A204.1 (cell line): Measurements from ENCODE around the gene MAP3K6.

Experiments
- FAIRE-seq: peaks from 2 replicates; lab custom pipeline; 2012; peaks lifted over from hg19 to GRCh38; lab: Jason Lieb, UNC

The MAP3K6 gene

DNA sequence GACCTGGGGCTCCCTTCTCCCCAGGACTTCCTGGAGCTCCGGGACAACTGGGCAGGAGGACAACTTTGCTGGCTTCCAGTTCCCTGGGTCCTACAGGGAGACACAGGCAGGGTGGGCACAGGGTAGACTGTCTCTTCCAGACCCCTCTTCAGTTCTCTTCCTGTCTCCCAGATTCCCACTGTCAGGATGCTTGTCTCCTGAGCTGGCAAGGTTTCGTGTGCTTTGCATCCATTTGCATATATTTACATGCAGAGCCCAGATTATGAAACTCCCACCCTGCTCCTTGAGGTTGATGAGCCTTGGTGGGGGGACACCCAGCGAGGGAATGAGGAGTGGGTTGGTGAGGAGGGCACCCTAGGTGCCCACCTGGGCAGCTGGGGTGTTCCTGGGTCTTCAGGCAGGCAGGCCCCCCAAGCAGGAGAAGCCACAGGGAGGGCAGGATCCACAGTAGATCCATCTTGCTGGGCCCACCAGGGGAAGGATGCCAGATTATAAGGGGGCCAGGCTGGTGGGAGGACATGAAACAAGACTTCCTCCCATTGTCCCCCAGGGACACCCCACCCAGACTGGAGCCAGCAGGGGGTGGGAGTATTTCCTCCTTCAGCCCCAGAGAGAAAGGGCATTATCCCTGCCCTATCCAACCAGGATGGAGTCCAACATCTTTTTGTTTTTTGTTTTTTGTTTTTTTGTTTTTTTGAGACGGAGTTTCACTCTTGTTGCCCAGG lies 7.8 kb upstream of the MAP3K6 start, which contains the start of gene FCN3:
TSS of gene FCN3 (minus strand) at position 463 of the 725 bp plus-strand sequence. CDS start at position 457, 6 bp downstream.
- FAIRE-seq, result no peak

DNA sequence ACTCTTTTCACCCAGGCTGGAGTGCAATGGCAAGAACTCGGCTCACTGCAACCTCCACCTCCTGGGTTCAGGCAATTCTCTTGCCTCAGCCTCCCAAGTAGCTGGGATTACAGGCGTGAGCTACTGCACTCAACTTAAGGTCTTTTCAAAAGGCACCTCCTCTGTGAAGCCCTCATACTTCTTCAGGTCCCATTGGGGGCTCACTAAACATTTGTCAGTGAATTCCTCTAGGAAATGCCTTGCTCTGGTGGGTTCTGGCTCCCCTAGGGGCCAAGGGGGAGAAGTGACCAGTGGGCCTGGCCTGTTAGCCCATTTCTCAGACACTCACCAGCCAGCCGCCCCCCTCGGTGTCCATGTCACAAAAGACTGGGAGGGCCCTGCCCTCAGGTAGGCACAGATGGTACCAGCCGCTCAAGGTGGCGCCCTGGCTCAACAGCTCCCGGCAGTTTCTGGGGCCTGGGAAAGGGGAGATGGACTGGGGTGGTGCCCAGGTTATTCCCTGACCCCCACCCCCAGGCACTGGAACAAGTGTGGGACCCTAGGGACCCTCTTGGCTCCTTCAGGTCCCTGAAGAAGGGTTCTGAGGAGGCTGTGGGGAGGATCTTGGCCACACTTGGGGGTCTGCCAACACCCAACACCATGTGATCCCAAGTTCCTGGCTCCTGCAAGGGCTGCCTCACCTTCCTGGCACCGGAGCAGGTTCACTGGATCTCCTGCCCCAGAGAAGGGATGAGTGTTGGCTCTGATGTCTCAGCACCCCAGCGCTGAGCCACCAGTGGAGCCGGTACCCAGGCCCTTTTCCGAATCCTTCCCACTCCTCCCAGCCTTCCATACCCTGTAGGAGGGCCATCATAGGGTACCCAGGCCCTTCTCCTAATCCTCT lies 6.3 kb upstream of the MAP3K6 start:
- no peak for FAIRE-seq

DNA sequence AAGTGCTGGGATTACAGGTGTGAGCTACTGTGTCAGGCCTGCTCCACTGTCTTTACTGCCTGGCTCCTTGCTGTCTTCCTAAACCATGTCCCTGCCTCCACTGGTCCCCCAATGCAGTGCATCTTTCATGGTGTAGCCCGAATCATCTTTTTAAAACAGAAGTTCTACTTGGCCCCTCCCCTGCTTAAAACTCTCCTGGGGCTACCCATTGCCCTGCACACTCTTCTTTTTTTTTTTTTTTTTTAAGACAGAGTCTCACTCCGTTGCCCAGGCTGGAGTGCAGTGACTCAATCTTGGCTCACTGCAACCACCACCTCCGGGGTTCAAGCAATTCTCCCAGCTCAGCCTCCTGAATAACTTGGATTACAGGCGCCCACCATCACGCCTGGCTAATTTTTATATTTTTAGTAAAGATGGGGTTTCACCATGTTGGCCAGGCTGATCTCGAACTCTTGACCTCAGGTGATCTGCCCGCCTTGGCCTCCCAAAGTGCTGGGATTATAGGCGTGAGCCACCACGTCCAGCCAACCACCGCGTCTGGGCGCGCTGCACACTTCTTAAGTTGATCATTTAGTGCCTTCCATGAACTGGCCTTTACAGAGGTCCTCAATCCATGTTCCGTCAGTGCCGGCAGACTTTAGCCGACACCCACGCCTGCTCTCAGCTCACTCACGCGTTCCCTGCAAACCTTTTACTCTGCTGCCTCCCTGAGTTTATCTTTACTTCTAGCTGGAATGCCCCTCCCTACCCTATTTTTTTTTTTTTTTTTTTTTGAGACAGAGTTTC lies 5.5 kb upstream of the MAP3K6 start:
- no peak for FAIRE-seq

DNA sequence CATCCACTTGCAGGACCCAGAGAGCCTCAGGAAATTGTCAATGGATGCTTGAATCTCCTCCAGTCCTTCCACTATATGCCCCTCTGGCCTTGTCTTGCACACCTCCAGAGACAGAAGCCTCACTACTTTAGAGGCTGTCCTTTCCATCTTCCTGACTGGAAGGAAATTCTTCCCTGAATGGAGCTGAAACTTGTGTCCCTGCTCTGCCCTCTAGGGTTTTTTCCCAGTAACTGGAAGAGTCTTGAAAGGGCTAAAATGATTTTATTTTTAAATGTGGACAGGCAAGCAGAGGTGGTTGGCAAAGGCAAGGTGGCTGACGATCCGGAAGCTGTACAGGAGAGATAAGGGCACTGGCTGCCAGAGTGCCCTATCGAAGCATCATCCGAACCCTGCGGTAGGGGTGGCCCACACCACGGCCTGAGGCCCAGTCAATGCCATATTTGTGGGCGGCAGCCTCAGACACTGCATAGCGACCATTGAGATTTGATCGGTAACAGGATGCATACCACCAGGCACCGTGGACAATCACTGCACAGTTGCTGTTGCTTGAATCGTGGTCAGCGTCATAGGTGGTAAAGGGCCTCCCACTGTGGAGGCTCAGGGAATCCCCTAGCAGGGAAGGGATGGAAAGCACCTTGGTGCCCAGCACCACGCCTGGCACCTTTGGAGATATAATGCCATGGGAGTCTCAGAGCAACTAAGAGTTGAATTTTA lies 2.3 kb upstream of the MAP3K6 start:
- no peak for FAIRE-seq

DNA sequence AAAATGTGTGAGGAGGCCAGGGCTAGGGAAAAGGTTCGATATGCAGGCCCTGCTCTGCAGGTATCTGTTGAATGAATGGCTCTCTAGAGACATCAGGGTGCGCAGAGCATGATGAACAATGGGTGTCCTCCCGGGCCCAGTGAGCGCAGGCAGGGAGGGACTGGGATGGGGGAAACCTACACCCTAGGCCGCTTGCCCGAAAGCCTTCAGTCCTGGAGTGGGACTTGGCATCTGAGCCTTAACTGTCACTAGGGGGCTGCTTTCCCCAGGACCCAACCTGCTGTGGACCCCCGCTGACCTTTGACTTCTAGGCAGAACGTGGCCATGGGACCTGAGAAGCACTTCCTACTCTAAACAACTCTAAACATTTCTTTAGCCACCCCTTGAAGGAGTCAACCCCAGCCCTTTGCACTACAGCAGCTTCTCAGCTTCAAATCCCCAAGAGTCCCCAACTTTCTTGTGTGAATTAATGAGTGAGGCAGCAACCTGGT lies 444 bp upstream of the MAP3K6 start:
- no peak for FAIRE-seq

DNA sequence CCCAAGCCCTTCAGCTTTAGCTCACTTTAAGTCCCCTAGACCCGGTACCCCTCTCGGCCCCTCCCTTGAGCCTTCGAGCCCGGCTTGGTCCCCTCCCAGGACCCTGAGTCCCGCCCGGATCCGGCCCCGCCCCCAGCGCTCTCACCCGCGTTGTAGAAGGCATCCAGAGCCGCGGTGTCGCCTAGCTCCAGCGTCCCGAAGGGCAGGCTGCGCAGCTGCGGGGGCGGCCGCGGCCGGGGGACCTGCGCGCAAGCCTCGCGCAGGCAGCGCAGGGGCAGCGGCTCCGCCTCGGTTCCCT lies 699 bp downstream of the MAP3K6 start:
- no peak for FAIRE-seq

DNA sequence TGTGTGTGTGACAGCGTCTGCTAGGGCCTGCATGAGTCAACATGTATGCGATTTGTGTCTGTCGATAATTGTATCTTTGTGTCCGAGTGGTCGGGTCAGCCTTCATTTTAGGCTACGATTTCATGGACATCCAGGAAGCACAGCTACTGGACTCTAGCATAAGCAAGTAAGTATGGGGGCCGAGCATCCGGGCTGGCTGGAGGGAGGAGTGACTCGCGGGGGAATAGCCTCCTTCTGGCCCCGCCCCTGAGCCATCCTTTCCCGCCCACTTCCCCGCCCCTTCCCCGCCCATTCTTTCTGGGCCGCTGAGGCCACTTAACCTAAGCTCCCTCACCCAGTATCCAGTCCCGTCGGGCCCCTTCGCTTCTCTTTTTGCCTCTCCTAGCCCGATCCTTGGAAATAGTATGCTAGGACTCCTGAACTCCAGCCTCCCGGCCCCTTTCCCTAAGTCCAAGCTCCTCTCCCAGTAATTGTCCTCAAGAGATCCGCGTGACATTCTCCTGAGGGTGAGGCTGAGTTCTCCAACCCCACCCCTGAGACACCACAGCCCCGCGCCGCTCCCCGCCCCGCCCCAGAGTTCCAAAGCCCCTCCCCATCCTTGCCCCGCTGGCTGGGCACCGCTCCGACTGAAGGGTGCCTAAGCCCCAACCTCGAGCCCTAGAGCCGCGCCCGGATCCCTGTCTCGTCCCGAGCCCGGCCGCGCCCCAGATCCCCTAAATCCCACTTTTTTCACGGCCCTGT lies 1.2 kb downstream of the MAP3K6 start:
- no peak for FAIRE-seq

DNA sequence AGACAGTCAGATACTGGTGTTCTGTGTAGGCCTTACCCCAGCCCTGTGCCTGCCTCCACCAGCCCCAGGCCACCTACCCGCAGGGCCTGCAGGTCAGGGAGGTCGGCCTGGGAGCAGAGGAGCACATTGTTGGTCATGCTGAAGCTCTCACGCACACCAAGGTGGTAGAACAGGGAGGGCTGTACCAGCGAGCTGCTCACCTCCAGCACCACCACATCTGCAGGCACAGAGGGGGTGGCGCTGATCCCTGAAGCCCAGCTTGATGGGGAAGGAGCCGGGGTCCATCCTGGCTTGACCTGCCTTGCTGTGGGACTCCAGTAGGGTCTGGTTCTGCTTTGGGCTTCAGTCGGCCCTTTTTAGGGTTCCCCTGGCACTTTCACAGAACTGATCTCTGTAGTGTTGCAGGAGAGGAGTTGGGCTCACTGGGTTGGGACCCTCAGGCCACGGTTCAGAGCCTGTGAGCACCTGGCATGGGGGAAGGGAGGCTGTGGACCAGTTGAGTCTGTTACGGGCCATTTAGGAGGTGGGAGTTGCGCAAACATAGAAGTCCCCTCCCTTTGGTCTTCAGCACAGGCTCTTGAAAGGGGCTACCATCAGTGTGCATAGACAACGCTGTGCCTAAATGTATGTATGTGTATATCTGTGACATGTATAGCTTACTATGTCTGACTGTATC lies 1.9 kb downstream of the MAP3K6 start:
- no peak for FAIRE-seq

DNA sequence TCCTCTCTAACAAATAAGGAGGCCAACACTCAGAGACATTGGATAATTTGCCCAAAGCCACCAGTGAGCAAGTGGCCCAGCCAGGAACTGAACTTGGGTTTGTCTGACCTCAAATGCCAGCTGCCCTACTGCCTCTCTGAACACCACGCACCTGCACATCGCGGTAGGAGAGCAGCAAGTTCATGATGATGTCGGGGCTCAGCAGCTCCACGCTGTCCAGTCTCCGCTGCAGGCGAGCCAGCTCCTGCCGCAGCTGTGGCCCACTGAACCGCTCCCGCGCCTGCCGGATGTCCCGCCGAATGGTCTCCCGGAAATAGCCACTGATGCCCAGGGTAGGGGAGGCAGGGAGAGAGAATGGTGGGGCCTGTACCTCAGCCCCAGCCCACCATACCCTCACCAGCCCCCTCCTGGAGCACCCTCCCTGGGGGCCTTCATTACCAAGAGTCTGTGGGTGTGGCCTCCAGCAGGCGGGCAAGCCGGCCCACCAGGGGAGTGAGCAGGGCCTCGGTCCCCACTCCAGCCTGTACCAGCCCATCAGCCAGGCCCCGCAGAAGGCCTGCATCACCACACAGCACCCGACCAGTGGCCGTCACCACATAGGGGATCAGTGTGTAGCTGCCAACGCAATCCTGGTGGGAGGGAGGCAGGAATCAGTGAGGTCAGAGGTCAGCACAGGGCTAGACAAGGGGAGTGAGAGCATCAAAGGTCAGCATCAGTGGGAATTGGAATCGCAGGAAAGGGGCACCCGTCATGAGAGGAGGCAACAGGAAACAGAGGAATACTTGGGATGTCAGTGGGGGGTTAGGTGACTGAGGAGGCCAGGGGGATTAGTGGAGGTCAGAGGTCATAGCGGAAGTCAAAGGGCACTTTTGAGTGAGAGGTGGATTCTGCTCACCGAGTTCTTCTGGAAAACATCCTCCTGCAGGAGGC lies 2.7 kb downstream of the MAP3K6 start:
- no peak for FAIRE-seq

DNA sequence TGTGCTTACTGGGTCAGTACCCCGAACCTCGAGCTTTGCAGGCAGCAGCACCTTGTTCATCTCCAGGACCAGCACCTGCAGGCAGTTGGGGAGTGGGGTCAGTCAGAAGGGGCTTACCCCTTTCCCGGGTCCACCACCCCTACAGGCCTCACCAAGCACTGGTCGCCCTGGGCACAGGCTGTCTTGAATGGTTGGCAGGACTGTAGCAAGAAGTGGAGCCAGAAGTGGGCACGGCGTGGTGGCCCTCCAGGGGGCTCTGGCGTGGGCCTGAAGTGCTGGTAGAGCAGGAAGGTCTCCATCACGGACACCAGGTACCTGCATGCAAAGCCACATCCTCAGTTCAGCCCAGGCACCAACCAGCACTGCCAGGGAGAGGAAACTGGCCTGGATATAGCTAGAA lies 5.2 kb downstream of the MAP3K6 start:
- no peak for FAIRE-seq

DNA sequence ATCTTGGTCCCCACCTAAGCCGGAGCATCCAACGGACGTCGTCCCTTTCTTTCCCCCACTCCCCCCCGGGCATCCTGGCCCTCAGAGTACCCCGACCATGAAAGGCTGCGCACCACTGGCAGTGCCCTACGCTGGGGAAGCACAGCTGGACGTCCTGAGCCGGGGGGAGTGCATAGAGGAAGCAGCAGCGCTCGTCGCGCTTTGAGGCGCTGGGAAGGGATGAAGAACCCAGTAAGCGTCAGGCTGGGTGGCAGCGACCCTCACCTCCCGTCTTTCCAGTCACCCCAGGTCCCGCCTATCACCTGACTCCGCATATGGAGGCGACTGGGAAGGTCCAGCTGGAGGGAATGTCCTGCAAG lies 5.7 kb downstream of the MAP3K6 start:
- FAIRE-seq, result no peak

DNA sequence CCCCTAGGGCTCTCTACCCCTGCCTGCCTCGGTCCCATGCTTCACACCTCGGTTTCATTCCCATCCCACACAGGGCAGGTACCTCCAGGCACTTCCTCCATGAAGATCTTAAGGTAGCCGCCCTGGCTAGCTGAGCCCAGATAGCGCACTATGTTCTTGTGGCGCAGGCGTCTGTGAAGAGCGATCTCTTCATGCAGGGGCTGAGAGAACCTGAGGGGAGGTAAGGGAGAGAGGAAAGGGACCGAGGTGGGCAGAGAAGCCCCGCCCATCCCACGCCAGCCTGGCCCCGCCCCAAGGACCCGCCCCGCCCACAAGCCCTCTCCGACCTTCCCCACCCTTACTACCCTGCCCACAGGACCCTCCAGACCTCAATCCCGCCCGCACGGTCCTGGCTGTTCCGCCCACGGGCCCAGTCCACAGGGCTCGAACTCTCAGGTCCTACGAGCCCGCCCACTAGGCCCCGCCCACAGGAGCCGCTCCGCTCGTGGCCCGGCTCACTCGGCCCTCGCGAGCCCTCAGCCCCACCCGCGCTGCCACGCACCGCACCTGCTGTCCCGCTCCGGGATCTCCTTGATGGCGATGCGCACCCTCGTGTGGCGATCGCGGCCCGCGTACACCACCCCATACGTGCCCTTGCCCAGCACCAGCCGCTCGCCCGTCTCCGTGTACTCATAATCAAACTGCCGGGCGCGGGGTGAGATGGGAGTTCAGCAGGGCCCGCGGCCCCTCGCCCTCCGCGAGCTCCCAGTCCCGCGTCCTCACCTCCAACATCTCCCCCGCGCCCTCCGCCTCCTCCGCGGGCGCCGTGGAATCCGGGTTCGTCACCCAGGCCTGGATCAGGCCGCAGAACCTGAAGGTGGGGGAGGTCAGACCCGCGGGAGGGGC lies 6.4 kb downstream of the MAP3K6 start:
- no peak for FAIRE-seq

DNA sequence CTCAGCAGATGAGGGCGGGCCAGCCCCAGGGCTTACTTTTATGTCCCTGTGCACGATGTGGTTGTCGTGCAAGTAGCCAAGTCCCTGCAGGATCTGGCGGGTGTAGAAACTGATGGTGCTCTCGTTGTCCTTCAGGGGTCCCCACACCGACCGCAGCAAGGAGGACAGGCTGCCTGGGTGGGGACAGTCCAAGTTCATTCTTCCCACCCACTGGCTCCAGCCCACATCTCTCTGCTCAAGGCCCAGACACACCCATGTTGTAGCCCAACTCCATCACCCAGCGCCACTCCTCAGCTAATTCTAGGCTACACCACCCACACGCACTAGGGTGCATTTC lies 7.0 kb downstream of the MAP3K6 start:
- no peak for FAIRE-seq

DNA sequence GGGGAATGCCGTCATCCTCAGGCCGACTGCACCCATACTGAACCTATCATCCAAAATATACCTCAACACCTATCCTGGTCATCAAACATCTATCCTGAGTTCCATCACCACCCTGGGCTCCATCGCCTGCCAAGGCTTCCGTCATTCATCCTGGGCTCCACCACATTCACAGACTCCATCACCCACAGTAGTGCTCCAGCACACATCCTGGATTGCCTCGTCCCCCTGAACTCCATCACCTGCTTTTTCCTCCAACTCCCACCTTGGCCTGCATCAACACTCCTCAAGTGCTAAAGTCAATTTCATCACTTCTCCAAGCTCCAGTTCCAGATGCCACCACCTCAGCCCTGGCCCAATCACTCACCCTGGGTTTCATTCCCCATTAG lies 7.8 kb downstream of the MAP3K6 start:
- no peak for FAIRE-seq

DNA sequence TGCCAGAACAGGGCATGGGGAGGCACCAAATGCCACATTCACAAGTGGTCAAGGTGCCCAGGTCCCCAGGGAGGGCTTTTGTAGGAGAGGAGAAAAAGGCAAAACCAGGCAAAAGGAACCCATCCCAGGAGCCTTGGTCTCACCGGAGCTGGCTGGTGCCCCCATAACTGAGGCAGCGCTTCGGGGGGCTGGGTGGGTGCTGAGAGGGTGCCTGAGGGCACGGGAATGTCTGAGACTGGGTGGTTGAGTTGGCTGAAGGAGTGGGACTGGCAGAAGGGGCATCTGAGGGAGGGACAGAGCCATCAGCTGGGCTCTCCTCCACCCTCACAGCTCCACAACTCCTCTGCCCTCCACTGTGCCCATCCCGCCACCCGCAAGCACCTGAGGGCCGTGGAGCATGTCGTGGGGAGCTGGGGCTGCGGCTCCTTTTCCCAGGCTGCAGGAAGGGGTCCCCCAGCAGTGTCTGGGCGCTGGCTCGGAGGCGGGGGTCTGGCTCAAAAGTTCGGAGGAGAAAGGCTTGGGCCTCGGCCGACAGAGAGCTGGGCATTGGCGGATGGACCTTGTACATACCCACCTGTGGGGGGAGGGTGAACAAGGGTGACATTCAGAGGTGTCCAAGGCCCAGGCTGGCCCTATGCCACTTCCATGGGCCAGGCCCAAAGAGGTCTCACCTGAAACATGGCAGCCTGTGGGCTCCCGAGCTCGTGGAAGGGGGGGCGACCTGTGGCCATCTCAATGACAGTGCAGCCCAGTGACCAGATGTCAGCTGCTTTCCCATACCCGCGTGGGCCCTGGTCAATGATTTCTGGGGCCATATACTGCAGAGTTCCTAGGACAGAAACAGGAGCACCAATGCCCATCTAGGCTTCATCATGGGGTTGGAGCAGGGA lies 8.5 kb downstream of the MAP3K6 start:
- no peak for FAIRE-seq

DNA sequence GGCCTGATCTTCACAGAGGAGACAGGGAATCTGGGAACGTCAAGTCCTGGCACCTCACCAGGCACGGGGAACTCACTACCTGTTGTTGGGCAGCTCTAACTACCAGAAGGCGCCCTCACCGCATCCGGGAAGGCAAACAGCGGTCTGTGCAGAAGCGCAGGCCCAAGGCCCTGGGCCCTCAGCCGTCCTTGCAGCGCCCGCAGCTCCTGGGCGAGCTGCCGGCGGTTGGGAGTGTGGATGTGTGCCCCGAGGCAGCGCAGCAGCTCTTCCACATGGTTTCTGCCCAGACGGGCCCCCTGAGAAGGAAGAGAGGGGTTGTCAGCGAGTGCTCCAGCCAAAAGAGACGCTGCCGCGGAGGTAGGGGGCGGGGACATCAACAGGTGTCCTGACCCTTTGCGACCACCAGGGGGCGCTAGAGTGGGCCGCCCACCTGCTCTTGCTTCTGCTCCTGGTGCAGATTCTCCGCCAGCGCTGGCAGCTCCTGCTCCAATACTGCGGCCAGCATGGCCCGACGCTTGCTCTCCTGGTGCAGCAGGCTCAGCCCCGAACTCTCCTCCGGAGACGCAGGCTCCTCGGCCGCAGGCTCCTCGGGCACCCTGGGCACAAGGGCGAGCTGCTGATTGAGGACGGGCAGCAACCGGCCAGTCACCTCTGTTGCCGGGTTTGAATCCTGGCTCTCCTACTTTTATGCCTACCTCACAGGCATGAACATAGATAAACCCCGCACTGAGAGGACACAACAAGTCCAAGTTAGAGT lies 9.3 kb downstream of the MAP3K6 start:
- no peak for FAIRE-seq

DNA sequence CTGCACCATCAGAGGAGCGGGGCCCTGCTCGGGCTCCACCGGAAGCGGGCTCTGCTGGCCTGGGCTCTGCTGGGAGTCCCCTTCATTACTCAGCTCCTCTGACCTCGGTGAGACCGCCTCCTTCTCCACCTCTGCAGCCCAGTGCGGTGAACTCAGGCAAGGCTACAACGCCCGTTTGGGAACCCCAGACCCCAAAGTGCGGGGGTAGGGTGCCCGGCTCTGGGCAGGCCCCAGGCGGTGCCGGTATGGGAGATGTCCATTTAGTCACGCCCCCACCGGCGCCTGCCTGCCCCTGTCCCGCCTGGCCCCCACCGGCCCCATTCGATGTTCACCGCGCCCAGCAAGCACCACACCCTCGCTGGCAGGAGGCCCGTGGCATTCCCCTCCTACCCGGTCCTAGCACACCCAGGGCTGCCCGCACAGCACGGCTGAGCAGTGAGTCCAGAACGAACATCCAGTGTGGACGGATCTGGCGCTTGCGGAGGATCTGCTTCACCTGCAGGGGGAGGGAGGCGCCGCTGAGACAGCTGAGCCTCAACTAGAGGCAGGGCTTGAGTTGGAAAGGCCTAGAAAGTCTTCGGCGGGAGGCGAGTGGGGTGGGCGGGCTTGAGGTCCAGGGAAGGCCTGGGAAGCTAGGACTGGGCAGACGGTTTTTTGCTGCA lies 10.0 kb downstream of the MAP3K6 start:
- no peak for FAIRE-seq
